DOHH2 (cell line): ENCODE measurements around the gene RTN3.

ENCODE experiments used
- CTCF ChIP-seq: fragments of 200-600 bp; sonication (generic); IDR thresholded peaks from one replicate; pipeline ENCODE4 v1.5.1; 2014; ENCODE audit warnings: antibody characterized with exemption, mild to moderate bottlenecking, low read depth, low read length; ENCODE audit not compliant: poor library complexity, severe bottlenecking
- EZH2phosphoT487 ChIP-seq: fragments of 200-600 bp; sonication (generic); IDR thresholded peaks from 2 replicates; pipeline ENCODE4 v1.6.1; 2017; ENCODE audit warnings: borderline replicate concordance, mild to moderate bottlenecking, antibody characterized with exemption, low read length, moderate library complexity, mixed read lengths

DNA sequence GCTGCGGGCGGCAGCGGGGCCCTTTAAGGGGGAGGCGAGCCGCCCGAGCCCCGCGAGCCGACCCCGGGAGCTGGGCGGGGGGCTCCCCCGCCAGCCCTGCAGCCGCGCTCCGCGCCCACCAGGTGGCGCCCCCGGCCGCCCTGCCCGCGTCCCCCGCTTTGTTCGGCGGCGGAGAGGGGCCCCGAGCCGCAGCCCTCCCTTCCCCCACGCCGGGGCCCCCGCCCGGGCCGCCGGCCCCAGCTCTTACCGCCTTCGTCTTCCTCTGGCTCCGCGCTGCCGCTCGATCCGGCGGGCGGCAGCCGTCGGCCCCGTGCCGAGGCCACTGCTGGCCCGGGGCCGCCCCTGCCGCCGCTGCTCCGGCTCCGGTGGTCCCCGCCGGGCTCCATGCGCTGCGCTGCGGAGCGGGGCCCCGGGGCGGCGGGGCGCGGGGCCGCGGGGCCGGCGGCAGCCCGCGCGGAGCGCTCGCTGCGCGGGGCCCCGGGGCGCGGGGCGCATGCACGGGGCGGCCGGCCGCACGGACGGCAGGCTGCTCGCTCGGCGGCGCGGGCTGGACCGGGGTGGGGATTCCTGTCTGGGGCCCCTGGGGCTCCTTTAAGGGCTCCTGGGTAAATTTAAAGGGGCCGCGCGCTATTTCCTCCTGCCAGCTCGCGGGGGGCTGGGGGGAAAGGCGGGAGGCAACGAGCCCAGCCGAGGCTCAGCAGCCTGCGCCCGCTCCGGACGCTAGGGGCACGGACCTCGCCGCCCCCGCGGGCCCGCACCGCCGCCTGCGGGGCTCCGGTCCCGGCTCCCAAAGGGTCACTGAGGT is 87.1 kb downstream of the RTN3 start, which contains the start of gene ZFTA:
- peak; percentile 1 for TF ChIP-seq CTCF
- no peak for TF ChIP-seq EZH2phosphoT487
